Measurements from ENCODE around the gene ECE2.

- no peak for TF ChIP-seq CTCF (IDR thresholded peaks at IDR 0.05; ENCODE audit: low read length)
- no peak for TF ChIP-seq EZH2 (optimal IDR thresholded peaks at IDR 0.05; ENCODE audit: low read depth, low read length)
- TF ChIP-seq EZH2phosphoT487 (IDR thresholded peaks at IDR 0.05; ENCODE audit: low read length) = no peak
Measured at GRCh38 chr3:184259396-184259877, 16.4 kb upstream of the ECE2 start.

Measured in MM.1S (cell line).